Measurements from ENCODE around the gene CACFD1.

Gene CACFD1

GRCh38 chr9:133459476-133460404 is at the start of gene CACFD1:
Gene CACFD1 (plus strand): TSS chr9:133459978. CDS start chr9:133460067, 89 bp downstream.
- Histone ChIP-seq H3K9me3 (ENCODE audit: control insufficient read depth, low read length) (no peaks in the 10 kb centered on the region), H3K27ac (peak within 1 kb of the TSS; percentile 93), H3K9ac (peak within 1 kb of the TSS; percentile 67), H3K36me3 (ENCODE audit: control insufficient read depth, insufficient read depth, low read length) (no peaks in the 10 kb centered on the region), H3K4me1 (peaks cover 23% of the 10 kb centered on the region), H3K4me3 (ENCODE audit: low read depth, low read length) (peak within 1 kb of the TSS; percentile 90), H2AFZ (peak within 1 kb of the TSS; percentile 86), H3K27me3 (ENCODE audit: control insufficient read depth, insufficient read depth, low read length) (no peaks in the 10 kb centered on the region), H3K79me2 (no peaks in the 10 kb centered on the region), H3K4me2 (ENCODE audit: low read length) (peak within 1 kb of the TSS; percentile 94)
- TF ChIP-seq CTCF (IDR thresholded peaks at IDR 0.05): no peak

- Histone ChIP-seq H3K4me2 (ENCODE audit: low read length) (no peak overlapping the region), H3K9me3 (ENCODE audit: control insufficient read depth, low read length) (no peaks in the 10 kb centered on the region), H3K36me3 (ENCODE audit: control insufficient read depth, insufficient read depth, low read length) (no peaks in the 10 kb centered on the region), H3K27ac (no peak overlapping the region), H2AFZ (no peak overlapping the region), H3K4me1 (peaks cover 2% of the 10 kb centered on the region), H3K4me3 (ENCODE audit: low read depth, low read length) (no peak overlapping the region), H3K79me2 (no peaks in the 10 kb centered on the region), H3K9ac (no peak overlapping the region), H3K27me3 (ENCODE audit: control insufficient read depth, insufficient read depth, low read length) (no peaks in the 10 kb centered on the region)
- no peak for TF ChIP-seq CTCF (IDR thresholded peaks at IDR 0.05)
These were observed 44.6 kb upstream of the CACFD1 start for GRCh38 chr9:133415170-133415569.

- H3K4me2 ChIP-seq (ENCODE audit: low read length): peak within 1 kb of the TSS; percentile 68
- no peak for TF ChIP-seq CTCF (IDR thresholded peaks at IDR 0.05)
These were observed 42.0 kb upstream of the CACFD1 start, which contains the start of gene REXO4 for GRCh38 chr9:133417541-133418461. Gene REXO4 (minus strand): TSS chr9:133418010. CDS start chr9:133417844, 166 bp downstream.

GRCh38 chr9:133419005-133419404 is 40.8 kb upstream of the CACFD1 start:
- Histone ChIP-seq H3K27me3 (ENCODE audit: control insufficient read depth, insufficient read depth, low read length) (no peaks in the 10 kb centered on the region), H3K4me2 (ENCODE audit: low read length) (no peak overlapping the region), H3K9ac (no peak overlapping the region), H3K36me3 (ENCODE audit: control insufficient read depth, insufficient read depth, low read length) (no peaks in the 10 kb centered on the region), H3K27ac (no peak overlapping the region), H3K4me3 (ENCODE audit: low read depth, low read length) (no peak overlapping the region), H3K9me3 (ENCODE audit: control insufficient read depth, low read length) (no peaks in the 10 kb centered on the region), H3K4me1 (peaks cover 2% of the 10 kb centered on the region), H3K79me2 (no peaks in the 10 kb centered on the region), H2AFZ (no peak overlapping the region)
- TF ChIP-seq CTCF (IDR thresholded peaks at IDR 0.05): no peak

More at GRCh38 chr9:133417541-133418461, 42.0 kb upstream of the CACFD1 start, which contains the start of gene REXO4:
- Histone ChIP-seq H3K9me3 (ENCODE audit: control insufficient read depth, low read length) (no peaks in the 10 kb centered on the region), H2AFZ (peak within 1 kb of the TSS; percentile 95), H3K27me3 (ENCODE audit: control insufficient read depth, insufficient read depth, low read length) (no peaks in the 10 kb centered on the region), H3K79me2 (no peaks in the 10 kb centered on the region), H3K4me3 (ENCODE audit: low read depth, low read length) (peak within 1 kb of the TSS; percentile 81), H3K4me1 (peaks cover 2% of the 10 kb centered on the region), H3K27ac (peak within 1 kb of the TSS; percentile 72), H3K9ac (peak within 1 kb of the TSS; percentile 28), H3K36me3 (ENCODE audit: control insufficient read depth, insufficient read depth, low read length) (no peaks in the 10 kb centered on the region)

Measured in parathyroid adenoma (tissue), 2 donors.